ENCODE results near the gene CA14.
"Not testable (repeated sequence)": the region's sequence is repeated elsewhere in the genome, so short reads cannot be mapped to it uniquely, and the experiment has no call there.

CA14 gene

DNA sequence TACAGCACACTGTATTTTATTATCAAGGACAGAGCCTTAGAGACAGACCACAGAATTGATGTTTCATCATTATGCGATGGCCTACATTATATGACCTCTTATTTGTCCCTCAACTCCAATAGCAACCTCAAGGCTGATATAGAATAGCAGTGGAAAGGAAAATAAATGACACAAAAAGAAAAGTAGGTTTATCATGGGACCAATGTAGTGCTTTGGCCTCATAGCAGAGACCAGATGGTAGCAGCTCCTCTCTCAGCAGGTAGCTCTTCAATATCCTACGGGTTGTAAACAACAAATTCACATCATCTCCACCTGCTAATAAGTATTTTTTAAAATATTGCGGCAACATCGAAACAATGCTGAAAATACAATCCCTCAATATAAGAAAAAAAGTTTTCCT is 46.9 kb upstream of the CA14 start:
- H3K4me1 ChIP-seq (ENCODE audit: insufficient read depth, low read length, poor library complexity, severe bottlenecking) = peaks cover 7% of the 10 kb centered on the region
- no peaks in the 10 kb centered on the region for H3F3A ChIP-seq (ENCODE audit: low read depth)
- no peak overlapping the region for H2AFZ ChIP-seq (ENCODE audit: low read length)
- no peaks in the 10 kb centered on the region for H3K36me3 ChIP-seq (ENCODE audit: insufficient read depth, low read length)
- H3K9me3 ChIP-seq (ENCODE audit: insufficient read depth, low read depth, low read length) = no peaks in the 10 kb centered on the region
- H3K9ac ChIP-seq (ENCODE audit: low read depth, low read length, poor library complexity, severe bottlenecking) = no peak overlapping the region
- no peaks in the 10 kb centered on the region for H4K20me1 ChIP-seq (ENCODE audit: insufficient read depth, low read length, poor library complexity, severe bottlenecking)
- H3K9me2 ChIP-seq (replicated peaks; ENCODE audit: low read depth, low read length) = no peaks in the 10 kb centered on the region
- TF ChIP-seq, protein P1, sequence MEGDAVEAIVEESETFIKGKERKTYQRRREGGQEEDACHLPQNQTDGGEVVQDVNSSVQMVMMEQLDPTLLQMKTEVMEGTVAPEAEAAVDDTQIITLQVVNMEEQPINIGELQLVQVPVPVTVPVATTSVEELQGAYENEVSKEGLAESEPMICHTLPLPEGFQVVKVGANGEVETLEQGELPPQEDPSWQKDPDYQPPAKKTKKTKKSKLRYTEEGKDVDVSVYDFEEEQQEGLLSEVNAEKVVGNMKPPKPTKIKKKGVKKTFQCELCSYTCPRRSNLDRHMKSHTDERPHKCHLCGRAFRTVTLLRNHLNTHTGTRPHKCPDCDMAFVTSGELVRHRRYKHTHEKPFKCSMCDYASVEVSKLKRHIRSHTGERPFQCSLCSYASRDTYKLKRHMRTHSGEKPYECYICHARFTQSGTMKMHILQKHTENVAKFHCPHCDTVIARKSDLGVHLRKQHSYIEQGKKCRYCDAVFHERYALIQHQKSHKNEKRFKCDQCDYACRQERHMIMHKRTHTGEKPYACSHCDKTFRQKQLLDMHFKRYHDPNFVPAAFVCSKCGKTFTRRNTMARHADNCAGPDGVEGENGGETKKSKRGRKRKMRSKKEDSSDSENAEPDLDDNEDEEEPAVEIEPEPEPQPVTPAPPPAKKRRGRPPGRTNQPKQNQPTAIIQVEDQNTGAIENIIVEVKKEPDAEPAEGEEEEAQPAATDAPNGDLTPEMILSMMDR (conservative IDR thresholded peaks at IDR 0.05; ENCODE audit: low read length) = no peak
- no peak for TF ChIP-seq EZH2phosphoT487 (IDR thresholded peaks at IDR 0.05; ENCODE audit: borderline replicate concordance)
- no peaks in the 10 kb centered on the region for H3K79me2 ChIP-seq (ENCODE audit: insufficient read depth, low read length)
- no peaks in the 10 kb centered on the region for H3K27me3 ChIP-seq (ENCODE audit: insufficient read depth, low read length, poor library complexity, severe bottlenecking)
- no peak overlapping the region for H3K4me2 ChIP-seq (ENCODE audit: low read depth, low read length, poor library complexity, severe bottlenecking)
- H3K4me3 ChIP-seq (ENCODE audit: low read length, poor library complexity, severe bottlenecking) = no peak overlapping the region

- peaks cover 6% of the 10 kb centered on the region; the same call in 1 of the 2 replicates for H3F3A ChIP-seq (ENCODE audit: low read depth)
- no peak overlapping the region for H3K4me3 ChIP-seq (ENCODE audit: low read length, poor library complexity, severe bottlenecking)
- H3K9me3 ChIP-seq (ENCODE audit: insufficient read depth, low read depth, low read length) = no peaks in the 10 kb centered on the region
- H3K9ac ChIP-seq (ENCODE audit: low read depth, low read length, poor library complexity, severe bottlenecking) = no peak overlapping the region
- TF ChIP-seq, protein P1 (conservative IDR thresholded peaks at IDR 0.05; ENCODE audit: low read length) = no peak
- TF ChIP-seq EZH2phosphoT487 (IDR thresholded peaks at IDR 0.05; ENCODE audit: borderline replicate concordance) = no peak
- no peaks in the 10 kb centered on the region for H3K79me2 ChIP-seq (ENCODE audit: insufficient read depth, low read length)
- no peak overlapping the region for H3K4me2 ChIP-seq (ENCODE audit: low read depth, low read length, poor library complexity, severe bottlenecking)
- H3K4me1 ChIP-seq (ENCODE audit: insufficient read depth, low read length, poor library complexity, severe bottlenecking) = peaks cover 7% of the 10 kb centered on the region
- H4K20me1 ChIP-seq (ENCODE audit: insufficient read depth, low read length, poor library complexity, severe bottlenecking) = no peaks in the 10 kb centered on the region
- no peaks in the 10 kb centered on the region for H3K36me3 ChIP-seq (ENCODE audit: insufficient read depth, low read length)
- H2AFZ ChIP-seq (ENCODE audit: low read length) = no peak overlapping the region
- no peaks in the 10 kb centered on the region for H3K9me2 ChIP-seq (replicated peaks; ENCODE audit: low read depth, low read length)
- H3K27me3 ChIP-seq (ENCODE audit: insufficient read depth, low read length, poor library complexity, severe bottlenecking) = no peaks in the 10 kb centered on the region
Observed at GRCh38 chr1:150212070-150212469, 45.5 kb upstream of the CA14 start.

- TF ChIP-seq, protein P1 (conservative IDR thresholded peaks at IDR 0.05; ENCODE audit: low read length) = peak; percentile 60
- no peak for TF ChIP-seq EZH2phosphoT487 (IDR thresholded peaks at IDR 0.05; ENCODE audit: borderline replicate concordance)
- H3K9me2 ChIP-seq (replicated peaks; ENCODE audit: low read depth, low read length) = no peaks in the 10 kb centered on the region
- no peaks in the 10 kb centered on the region for H4K20me1 ChIP-seq (ENCODE audit: insufficient read depth, low read length, poor library complexity, severe bottlenecking)
- H3K27me3 ChIP-seq (ENCODE audit: insufficient read depth, low read length, poor library complexity, severe bottlenecking) = no peaks in the 10 kb centered on the region
- H3K4me3 ChIP-seq (ENCODE audit: low read length, poor library complexity, severe bottlenecking) = peak overlapping the region; percentile 66
- H2AFZ ChIP-seq (ENCODE audit: low read length) = peak overlapping the region; percentile 62
- H3K4me2 ChIP-seq (ENCODE audit: low read depth, low read length, poor library complexity, severe bottlenecking) = peak overlapping the region; percentile 36
- no peaks in the 10 kb centered on the region for H3K79me2 ChIP-seq (ENCODE audit: insufficient read depth, low read length)
- H3K4me1 ChIP-seq (ENCODE audit: insufficient read depth, low read length, poor library complexity, severe bottlenecking) = peaks cover 7% of the 10 kb centered on the region
- no peaks in the 10 kb centered on the region for H3K9me3 ChIP-seq (ENCODE audit: insufficient read depth, low read depth, low read length)
- peaks cover 7% of the 10 kb centered on the region; the same call in 1 of the 2 replicates for H3F3A ChIP-seq (ENCODE audit: low read depth)
- H3K36me3 ChIP-seq (ENCODE audit: insufficient read depth, low read length) = no peaks in the 10 kb centered on the region
- peak overlapping the region; percentile 62 for H3K9ac ChIP-seq (ENCODE audit: low read depth, low read length, poor library complexity, severe bottlenecking)
Observed at GRCh38 chr1:150213170-150214098, 44.1 kb upstream of the CA14 start.

GRCh38 chr1:150214099-150214756 is 43.3 kb upstream of the CA14 start:
- not testable (repeated sequence) for H3K9me3 ChIP-seq (ENCODE audit: insufficient read depth, low read depth, low read length); H3F3A ChIP-seq (ENCODE audit: low read depth); H3K9me2 ChIP-seq (replicated peaks; ENCODE audit: low read depth, low read length); H3K27me3 ChIP-seq (ENCODE audit: insufficient read depth, low read length, poor library complexity, severe bottlenecking); H3K36me3 ChIP-seq (ENCODE audit: insufficient read depth, low read length); H3K79me2 ChIP-seq (ENCODE audit: insufficient read depth, low read length); H3K4me1 ChIP-seq (ENCODE audit: insufficient read depth, low read length, poor library complexity, severe bottlenecking); H4K20me1 ChIP-seq (ENCODE audit: insufficient read depth, low read length, poor library complexity, severe bottlenecking)
- H2AFZ ChIP-seq (ENCODE audit: low read length) = peak overlapping the region; percentile 62; the same call in 1 of the 2 replicates
- H3K9ac ChIP-seq (ENCODE audit: low read depth, low read length, poor library complexity, severe bottlenecking) = peak overlapping the region; percentile 62
- peak overlapping the region; percentile 66 for H3K4me3 ChIP-seq (ENCODE audit: low read length, poor library complexity, severe bottlenecking)
- H3K4me2 ChIP-seq (ENCODE audit: low read depth, low read length, poor library complexity, severe bottlenecking) = peak overlapping the region; percentile 36

DNA sequence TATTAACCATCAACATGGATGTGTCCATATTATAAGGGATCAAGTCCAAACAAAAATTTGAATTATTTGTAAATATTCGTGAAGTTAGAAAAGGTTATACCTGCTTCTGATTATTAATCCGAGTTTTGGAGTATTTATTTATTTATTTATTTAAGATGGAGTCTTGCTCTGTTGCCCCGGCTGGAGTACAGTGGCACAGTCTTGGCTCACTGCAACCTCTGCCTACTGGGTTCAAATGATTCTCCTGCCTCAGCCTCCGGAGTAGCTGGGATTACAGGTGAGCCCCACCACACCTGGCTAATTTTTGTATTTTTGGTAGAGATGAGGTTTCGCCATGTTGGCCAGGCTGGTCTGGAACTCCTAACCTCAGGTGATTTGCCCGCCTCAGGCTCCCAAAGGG is 41.7 kb upstream of the CA14 start:
- not testable (repeated sequence) for H3K4me2 ChIP-seq (ENCODE audit: low read depth, low read length, poor library complexity, severe bottlenecking); H4K20me1 ChIP-seq (ENCODE audit: insufficient read depth, low read length, poor library complexity, severe bottlenecking); H3K9me2 ChIP-seq (replicated peaks; ENCODE audit: low read depth, low read length); H3K4me1 ChIP-seq (ENCODE audit: insufficient read depth, low read length, poor library complexity, severe bottlenecking); H3F3A ChIP-seq (ENCODE audit: low read depth); H2AFZ ChIP-seq (ENCODE audit: low read length); H3K4me3 ChIP-seq (ENCODE audit: low read length, poor library complexity, severe bottlenecking); H3K79me2 ChIP-seq (ENCODE audit: insufficient read depth, low read length); H3K9ac ChIP-seq (ENCODE audit: low read depth, low read length, poor library complexity, severe bottlenecking); H3K9me3 ChIP-seq (ENCODE audit: insufficient read depth, low read depth, low read length); H3K27me3 ChIP-seq (ENCODE audit: insufficient read depth, low read length, poor library complexity, severe bottlenecking)
- H3K36me3 ChIP-seq (ENCODE audit: insufficient read depth, low read length) = peaks cover 21% of the 10 kb centered on the region

Measured in Loucy (cell line).